ENCODE measurements around the gene TRAPPC6A. TPM values are rescaled to one million over a fixed set of nuclear protein-coding genes. Genes with fewer than 3 reads are reported as not detected.

The TRAPPC6A gene
- total RNA-seq, 4 donors from 2014 or later: 20.8 to 30.4 (median 23.8) TPM

DNA sequence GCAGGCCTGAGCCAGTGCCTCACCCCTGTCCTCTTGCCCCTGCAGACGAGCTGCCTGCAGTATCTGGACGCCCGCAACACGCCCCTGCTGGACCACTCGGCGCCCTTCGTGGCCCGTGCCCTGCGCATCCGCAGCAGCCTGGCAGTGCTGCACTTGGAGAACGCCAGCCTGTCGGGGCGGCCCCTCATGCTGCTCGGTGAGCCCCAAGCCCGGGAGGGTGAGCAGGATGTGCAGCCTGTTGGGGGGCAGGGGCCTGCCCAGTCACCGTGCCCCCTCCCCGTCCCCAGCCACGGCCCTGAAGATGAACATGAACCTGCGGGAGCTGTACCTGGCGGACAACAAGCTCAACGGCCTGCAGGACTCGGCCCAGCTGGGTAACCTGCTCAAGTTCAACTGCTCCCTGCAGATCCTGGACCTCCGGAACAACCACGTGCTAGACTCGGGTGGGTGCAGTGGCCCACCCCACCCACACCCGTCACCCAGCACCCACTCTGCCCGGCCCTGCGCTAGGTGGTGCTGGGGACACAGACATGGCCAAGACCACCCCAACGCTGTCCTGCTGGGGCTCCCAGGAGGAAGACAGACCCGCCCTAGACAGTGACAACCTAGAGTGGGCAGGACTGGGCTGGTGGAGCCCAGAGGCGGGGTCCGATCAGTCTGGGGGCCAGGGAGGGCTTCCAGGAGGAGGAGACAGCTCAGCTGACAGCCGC, 35.9 kb downstream of the TRAPPC6A start:
- ATAC-seq (ENCODE audit: low FRiP score): no peak

GRCh38 chr19:45141203-45141900, 36.7 kb downstream of the TRAPPC6A start:
- DNase-seq (ENCODE audit: low spot score) (no peak), ATAC-seq (ENCODE audit: low FRiP score) (no peak)
- no peak for TF ChIP-seq CTCF (IDR thresholded peaks at IDR 0.05)

More for the DNA sequence above, 35.9 kb downstream of the TRAPPC6A start:
- no peak for DNase-seq (ENCODE audit: low spot score)
- TF ChIP-seq CTCF (IDR thresholded peaks at IDR 0.05): no peak

DNA sequence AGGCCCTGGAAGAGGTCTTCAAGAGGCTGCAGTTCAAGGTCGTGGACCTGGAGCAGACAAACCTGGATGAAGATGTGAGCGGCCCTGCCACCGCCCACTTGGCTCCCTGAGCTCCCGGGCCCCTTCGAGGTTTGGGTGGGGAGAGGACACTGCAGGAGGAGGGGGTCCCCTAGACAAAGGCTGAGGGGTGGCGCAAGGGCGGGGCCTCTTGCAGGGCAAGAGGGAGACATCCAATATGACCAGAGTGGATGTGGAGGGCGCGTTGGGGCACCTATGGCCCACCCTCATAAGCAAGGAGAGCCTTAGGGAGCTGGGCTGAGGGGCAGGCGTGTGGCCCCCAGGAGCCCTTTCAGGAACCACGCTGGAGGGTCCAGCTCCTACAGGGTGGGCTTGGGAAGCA, 37.5 kb downstream of the TRAPPC6A start:
- no peak for ATAC-seq (ENCODE audit: low FRiP score)
- no peak for TF ChIP-seq CTCF (IDR thresholded peaks at IDR 0.05)
- DNase-seq (ENCODE audit: low spot score): no peak

DNA sequence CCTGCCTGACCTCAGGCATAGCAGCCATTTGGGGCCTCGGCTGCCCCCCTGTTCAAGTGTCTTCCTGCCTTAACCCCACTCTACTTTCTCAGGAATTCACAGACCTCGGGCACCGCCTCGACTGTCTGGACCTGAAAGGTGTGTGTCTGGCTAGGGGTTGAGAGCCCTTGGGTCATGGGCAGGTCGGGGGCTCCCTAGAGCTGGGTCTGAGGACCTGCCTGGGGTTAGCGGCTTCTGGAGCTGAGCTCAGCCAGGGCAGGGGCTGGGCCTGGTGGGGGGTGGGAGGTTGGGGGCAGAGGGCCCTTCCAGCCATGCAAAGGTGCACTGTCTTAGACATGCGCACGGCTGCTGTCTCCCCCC, 37.9 kb downstream of the TRAPPC6A start:
- ATAC-seq (ENCODE audit: low FRiP score) (no peak), DNase-seq (ENCODE audit: low spot score) (no peak)
- no peak for TF ChIP-seq CTCF (IDR thresholded peaks at IDR 0.05)

DNA sequence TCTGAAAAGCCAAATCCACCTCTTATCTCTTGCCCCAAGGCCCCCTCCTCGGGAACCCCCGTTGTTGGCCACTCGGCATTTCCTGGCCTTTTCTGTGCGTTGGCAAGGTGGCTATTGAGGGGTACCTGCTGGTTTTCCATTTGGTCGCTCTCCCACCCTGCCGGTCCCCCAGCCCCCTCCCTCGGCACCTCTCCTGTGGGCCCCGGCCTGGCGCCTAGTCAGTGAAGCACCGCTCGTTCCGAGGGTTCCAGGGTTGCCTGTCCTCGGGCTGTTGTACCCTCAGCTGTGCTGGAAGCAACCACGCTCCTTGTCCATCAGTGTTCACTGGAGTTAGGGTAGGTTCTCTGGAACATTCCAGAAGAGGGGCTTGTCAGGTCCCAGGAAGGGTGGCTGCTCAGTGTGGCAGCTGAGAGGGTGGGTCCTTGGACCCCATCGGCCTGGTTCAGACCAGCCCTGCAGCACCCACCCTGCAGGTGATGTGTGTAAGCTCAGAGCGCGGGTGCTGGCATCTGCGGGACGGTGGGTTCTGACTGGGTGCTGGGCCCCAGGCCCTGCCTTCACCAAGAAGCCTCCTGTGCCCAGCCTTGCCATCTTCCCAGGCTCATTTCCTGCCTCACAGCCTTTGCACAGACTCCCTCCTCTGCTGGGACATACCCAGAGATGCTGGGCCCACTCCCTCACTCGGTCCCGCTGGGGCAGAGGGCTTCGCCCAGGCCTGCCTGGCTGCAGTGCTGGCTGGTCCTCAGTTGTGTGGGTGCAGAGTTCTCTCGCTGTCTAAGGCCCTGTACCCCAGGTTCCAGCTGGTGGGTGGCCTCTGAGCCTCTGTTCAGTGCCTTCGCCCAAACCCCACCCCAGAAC, 38.5 kb downstream of the TRAPPC6A start:
- no peak for ATAC-seq (ENCODE audit: low FRiP score)
- DNase-seq (ENCODE audit: low spot score): no peak
- TF ChIP-seq CTCF (IDR thresholded peaks at IDR 0.05): no peak

DNA sequence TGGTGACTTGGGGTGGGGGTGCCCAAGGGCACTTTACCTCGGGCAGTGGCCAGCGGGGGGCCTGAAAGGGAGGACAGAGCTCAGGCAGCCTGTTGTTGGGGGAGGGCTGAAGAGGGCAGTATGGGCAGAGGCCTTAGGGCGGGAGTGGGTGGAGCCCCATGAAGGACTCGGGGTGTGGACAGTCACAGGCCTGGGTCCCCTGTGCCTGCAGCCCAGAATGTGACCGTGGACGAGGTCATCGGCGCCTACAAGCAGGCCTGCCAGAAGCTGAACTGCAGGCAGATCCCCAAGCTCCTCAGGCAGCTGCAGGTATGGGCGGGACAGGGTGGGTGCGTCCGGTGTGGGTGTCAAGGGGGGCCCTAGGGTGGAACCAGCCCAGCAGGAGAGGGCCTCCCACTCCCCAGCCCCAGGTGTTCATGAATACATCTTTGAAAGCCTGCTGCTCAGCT, 39.7 kb downstream of the TRAPPC6A start:
- no peak for DNase-seq (ENCODE audit: low spot score)
- no peak for TF ChIP-seq CTCF (IDR thresholded peaks at IDR 0.05)
- ATAC-seq (ENCODE audit: low FRiP score): no peak

Data from omental fat pad (tissue), 4 donors.